Esophagus muscularis mucosa (tissue), 4 donors: Measurements from ENCODE around the gene ADAMTS18.

Source experiments
- EP300 ChIP-seq: sonication (generic); formaldehyde crosslinking; IDR thresholded peaks from one replicate; pipeline ENCODE4 v1.6.1; 2017; ENCODE audit warnings: antibody characterized with exemption
- POLR2A ChIP-seq: fragments of 450-650 bp; IDR thresholded peaks from one replicate; pipeline ENCODE4 v1.6.1; 2017; ENCODE audit warnings: antibody characterized with exemption, moderate library complexity, mild to moderate bottlenecking, low read depth
- TF ChIP-seq, protein P1 (sequence below), 3 experiments: fragments of 200-600 bp in 2 of 3; fragments of 450-650 bp in 1 of 3; sonication (generic) in 2 of 3; IDR thresholded peaks; one replicate each; pipeline ENCODE4 v1.5.1; 2017 to 2019; ENCODE audit warnings: antibody characterized with exemption in 3 of 3, mild to moderate bottlenecking in 2 of 3, moderate library complexity in 1 of 3

DNA sequence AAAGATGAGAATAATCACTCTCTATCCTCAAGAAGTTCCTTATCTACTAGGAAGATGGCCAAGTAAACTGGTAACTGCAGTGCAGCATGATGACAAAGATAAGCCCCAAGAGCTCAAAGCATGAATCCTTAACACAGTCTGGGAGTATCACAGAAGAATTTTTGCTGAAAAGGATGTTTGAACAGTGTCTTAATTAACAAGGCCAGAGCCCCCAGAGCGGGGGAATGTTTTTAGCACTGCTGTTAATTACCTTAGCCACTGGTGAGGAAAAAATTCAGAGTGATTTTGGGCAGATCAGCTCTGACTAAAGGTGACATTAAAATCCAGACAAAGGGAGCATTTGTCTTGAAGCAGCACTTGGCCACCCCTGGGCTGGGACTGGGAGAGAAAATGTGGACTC, 30.1 kb downstream of the ADAMTS18 start:
- TF ChIP-seq POLR2A (no peak), EP300 (no peak)
- TF ChIP-seq, protein P1, sequence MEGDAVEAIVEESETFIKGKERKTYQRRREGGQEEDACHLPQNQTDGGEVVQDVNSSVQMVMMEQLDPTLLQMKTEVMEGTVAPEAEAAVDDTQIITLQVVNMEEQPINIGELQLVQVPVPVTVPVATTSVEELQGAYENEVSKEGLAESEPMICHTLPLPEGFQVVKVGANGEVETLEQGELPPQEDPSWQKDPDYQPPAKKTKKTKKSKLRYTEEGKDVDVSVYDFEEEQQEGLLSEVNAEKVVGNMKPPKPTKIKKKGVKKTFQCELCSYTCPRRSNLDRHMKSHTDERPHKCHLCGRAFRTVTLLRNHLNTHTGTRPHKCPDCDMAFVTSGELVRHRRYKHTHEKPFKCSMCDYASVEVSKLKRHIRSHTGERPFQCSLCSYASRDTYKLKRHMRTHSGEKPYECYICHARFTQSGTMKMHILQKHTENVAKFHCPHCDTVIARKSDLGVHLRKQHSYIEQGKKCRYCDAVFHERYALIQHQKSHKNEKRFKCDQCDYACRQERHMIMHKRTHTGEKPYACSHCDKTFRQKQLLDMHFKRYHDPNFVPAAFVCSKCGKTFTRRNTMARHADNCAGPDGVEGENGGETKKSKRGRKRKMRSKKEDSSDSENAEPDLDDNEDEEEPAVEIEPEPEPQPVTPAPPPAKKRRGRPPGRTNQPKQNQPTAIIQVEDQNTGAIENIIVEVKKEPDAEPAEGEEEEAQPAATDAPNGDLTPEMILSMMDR (IDR thresholded peaks at IDR 0.05) = no peak
